ENCODE results near the gene ROCK2. TPM values are rescaled to one million over a fixed set of nuclear protein-coding genes. Genes with fewer than 3 reads are reported as not detected.

ROCK2 gene
- total RNA-seq, 1 experiment from 2014 or later = 25.9 TPM

GRCh38 chr2:11346023-11346482, 1.6 kb upstream of the ROCK2 start:
- ChIA-PET CTCF (interaction anchor here (1.0 to 1.3 kb wide), 2 partner anchors 66 to 214 kb away, joined by 4 read pairs; no protein-coding TSS in a partner anchor), POLR2A (no interaction called here)
- DNase-seq (ENCODE audit: low spot score) (no peak), ATAC-seq (no peak)
- H3K4me3 Mint-ChIP-seq = peak overlapping the region; percentile 76
- H3K27me3 Mint-ChIP-seq (ENCODE audit: low read depth) = peaks cover 4% of the 10 kb centered on the region; the same call in 1 of the 2 replicates
- TF ChIP-seq KAT7 (CRISPR knock-in tag; IDR thresholded peaks at IDR 0.05; ENCODE audit: borderline replicate concordance) = no peak
- TF ChIP-seq FOXK1 (CRISPR knock-in tag; IDR thresholded peaks at IDR 0.05) = no peak
- TF ChIP-seq ZNF138 (CRISPR knock-in tag; conservative IDR thresholded peaks at IDR 0.05) = no peak
- no peak for TF ChIP-seq AR (CRISPR knock-in tag; IDR thresholded peaks at IDR 0.05)
- no peak for TF ChIP-seq PRDM15 (CRISPR knock-in tag; IDR thresholded peaks at IDR 0.05)
- TF ChIP-seq ATF2 (CRISPR knock-in tag; IDR thresholded peaks at IDR 0.05; ENCODE audit: borderline replicate concordance, low read depth) = no peak
- no peak for TF ChIP-seq E2F1 (CRISPR knock-in tag; IDR thresholded peaks at IDR 0.05)
- no peak for TF ChIP-seq MYBL2 (CRISPR knock-in tag; IDR thresholded peaks at IDR 0.05)
- TF ChIP-seq ZNF281 (CRISPR knock-in tag; IDR thresholded peaks at IDR 0.05) = no peak
- no peak for TF ChIP-seq ELF4 (CRISPR knock-in tag; IDR thresholded peaks at IDR 0.05; ENCODE audit: low read depth)
- no peak for TF ChIP-seq NR1H2 (CRISPR knock-in tag; IDR thresholded peaks at IDR 0.05)
- TF ChIP-seq GTF2I (CRISPR knock-in tag; conservative IDR thresholded peaks at IDR 0.05) = no peak
- TF ChIP-seq ZNF317 (CRISPR knock-in tag; IDR thresholded peaks at IDR 0.05; ENCODE audit: borderline replicate concordance, low read depth) = no peak
- no peak for TF ChIP-seq TEAD4 (CRISPR knock-in tag; IDR thresholded peaks at IDR 0.05)
- TF ChIP-seq MAX (CRISPR knock-in tag; IDR thresholded peaks at IDR 0.05) = no peak
- no peak for TF ChIP-seq NFE2L1 (CRISPR knock-in tag; IDR thresholded peaks at IDR 0.05)
- TF ChIP-seq OVOL2 (CRISPR knock-in tag; IDR thresholded peaks at IDR 0.05; ENCODE audit: borderline replicate concordance) = no peak
- H3K27ac Mint-ChIP-seq = no peak overlapping the region
- no peaks in the 10 kb centered on the region for H3K36me3 Mint-ChIP-seq
- peaks cover 27% of the 10 kb centered on the region for H3K4me1 Mint-ChIP-seq
- H3K9me3 Mint-ChIP-seq = no peaks in the 10 kb centered on the region

Data from WTC11 (cell line).